ENCODE data around the gene TMEM240.
"Not testable (repeated sequence)": the region's sequence is repeated elsewhere in the genome, so short reads cannot be mapped to it uniquely, and the experiment has no call there.

TMEM240 gene

DNA sequence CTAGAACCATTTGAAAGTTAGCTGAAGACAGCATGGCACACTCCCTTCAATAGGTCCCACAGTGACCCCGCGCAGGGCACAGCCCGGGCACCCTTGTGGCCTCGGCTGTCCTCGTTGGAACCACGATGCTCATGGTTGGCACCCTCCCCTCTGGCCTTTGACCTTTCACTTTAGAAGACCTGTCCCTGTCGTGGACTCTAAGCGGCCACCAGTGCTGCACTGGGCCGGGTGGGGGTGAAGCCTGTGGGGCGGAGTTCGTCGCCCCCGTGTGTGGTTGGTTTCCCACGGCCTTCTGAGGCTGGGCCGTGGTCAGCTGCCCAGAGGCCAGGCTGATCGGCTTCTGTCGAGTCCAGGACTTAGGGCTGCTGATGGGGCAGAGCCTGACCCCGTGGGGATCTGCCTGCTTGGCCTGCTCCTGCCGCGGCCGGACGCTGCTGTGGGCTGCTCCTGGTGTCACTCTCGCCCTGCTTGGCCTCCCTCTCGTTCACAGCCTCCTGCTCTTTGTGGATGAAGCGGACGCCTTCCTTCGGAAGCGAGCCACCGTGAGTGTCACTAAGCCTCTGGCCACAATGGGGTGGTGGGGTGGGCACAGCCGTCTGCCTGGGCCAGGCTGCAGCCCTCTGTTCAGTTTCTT is 15.6 kb downstream of the TMEM240 start:
- DNase-seq (ENCODE audit: low read depth in 2 of 2) = not testable (repeated sequence)

DNA sequence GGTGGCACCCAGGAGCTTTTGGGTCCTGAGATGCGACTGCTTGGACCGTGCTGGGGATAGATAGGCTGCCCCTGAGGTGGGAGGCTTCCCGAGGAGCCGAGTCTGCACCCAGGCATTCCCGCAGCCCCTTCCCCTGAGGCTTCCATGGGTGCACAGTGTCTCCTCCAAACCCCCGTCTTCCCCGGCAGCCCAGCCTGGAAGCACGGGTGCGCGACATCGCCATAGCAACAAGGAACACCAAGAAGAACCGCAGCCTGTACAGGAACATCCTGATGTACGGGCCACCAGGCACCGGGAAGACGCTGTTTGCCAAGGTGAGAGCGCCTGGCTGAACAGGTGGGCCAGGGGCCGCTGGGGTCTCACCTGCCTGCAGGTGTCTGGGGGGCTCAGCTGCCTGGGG is 16.8 kb downstream of the TMEM240 start:
- not testable (repeated sequence) for DNase-seq (ENCODE audit: low read depth in 2 of 2)

DNA sequence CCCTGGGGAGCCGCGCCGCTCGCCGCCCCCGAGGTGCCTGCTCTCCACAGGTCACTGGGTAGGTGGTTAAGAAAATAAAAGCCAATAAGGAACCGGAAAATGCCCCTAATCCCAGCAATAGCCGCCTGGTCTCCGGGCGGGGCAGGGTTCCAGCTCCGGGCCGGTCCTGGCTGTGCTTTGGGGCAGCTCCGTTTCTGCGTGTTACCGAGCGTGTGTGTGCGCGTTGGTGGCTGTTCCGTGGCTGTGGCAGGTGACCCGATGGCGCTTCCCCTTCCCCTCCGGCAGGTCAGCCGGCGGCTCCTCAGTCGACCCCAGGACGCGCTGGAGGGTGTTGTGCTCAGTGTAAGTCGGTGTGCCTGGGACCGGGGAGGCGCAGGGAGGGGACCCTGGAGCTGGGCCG is 17.2 kb downstream of the TMEM240 start:
- DNase-seq (ENCODE audit: low read depth in 2 of 2) = not testable (repeated sequence)

DNA sequence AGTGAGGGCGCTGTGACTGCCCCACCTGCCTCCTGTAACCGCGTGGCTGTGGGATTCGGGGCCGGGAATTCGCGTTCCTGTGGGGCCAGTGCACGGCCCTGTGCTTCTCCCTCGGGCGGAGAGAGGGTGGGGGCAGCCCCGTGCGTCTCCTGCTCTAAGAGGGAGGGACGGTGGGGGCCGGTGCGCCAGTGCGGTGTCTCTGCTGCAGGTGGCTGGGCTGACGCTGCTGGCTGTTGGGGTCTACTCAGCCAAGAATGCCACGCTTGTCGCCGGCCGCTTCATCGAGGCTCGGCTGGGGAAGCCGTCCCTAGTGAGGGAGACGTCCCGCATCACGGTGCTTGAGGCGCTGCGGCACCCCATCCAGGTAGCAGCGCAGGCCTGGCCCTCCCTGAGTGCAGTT is 17.9 kb downstream of the TMEM240 start:
- not testable (repeated sequence) for DNase-seq (ENCODE audit: low read depth in 2 of 2)

DNA sequence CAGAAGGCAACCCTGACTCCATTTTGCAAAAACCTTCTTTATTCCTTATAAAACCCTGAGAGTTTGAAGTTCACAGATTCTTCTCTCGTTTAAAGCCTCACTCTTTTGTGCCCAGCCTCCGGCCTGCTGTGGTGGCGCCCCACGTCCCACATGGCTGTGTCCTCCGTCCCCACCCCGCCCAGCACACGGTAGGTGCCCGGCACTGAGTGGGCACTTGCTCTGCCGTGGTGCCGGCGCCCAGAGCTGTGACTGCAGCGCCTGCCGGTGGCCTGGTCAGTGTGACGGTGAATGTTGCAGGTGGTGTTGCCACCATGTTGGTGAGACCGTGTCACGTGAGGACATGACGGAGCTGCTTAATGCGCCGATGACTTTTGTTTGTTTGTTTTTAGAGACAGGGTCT is 19.1 kb downstream of the TMEM240 start:
- DNase-seq (ENCODE audit: low read depth in 2 of 2) = no peak

DNA sequence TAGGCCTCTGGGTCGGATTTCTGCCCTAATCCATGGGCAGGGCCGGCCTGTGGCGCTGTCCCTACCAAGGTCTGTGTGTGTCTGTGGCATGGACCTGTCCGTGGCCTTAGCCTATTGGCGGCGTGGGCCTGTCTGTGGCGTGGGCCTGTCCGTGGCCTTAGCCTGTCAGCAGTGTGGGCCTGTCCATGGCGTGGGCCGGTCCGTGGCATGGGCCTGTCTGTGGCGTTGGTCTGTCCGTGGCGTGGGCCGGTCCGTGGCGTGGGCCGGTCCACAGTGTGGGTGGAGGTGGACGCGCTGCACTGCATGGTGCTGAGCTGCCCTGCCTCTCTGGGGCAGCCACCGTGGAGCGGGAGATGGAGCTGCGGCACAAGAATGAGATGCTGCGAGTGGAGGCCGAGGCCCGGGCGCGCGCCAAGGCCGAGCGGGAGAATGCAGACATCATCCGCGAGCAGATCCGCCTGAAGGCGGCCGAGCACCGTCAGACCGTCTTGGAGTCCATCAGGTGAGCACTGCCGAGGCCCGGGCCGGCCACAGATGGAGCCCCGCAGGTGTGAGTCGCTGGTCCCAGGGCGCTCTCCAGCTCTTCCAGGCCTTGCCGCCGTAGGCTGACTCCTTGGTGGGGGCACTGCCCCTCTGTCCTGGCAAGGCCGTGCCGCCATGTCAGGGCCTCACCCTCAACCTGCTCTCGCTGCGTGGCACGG is 20.5 kb downstream of the TMEM240 start:
- not testable (repeated sequence) for DNase-seq (ENCODE audit: low read depth in 2 of 2)

DNA sequence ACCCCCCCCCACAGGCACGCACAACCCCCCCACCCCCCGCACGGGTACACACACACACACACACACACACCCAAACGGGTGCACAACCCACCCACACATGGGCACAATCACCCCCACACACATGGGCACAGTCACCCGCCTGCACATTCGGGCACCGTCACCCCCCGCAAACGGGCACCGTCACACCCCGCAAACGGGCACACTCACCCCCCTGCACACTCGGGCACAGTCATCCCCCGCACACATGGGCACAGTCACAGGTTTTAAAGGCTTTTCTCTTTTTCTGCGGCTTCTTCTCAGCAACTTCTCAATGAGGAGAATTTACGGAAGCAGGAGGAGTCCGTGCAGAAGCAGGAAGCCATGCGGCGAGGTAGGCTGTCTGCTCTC is 21.8 kb downstream of the TMEM240 start:
- not testable (repeated sequence) for DNase-seq (ENCODE audit: low read depth in 2 of 2)

DNA sequence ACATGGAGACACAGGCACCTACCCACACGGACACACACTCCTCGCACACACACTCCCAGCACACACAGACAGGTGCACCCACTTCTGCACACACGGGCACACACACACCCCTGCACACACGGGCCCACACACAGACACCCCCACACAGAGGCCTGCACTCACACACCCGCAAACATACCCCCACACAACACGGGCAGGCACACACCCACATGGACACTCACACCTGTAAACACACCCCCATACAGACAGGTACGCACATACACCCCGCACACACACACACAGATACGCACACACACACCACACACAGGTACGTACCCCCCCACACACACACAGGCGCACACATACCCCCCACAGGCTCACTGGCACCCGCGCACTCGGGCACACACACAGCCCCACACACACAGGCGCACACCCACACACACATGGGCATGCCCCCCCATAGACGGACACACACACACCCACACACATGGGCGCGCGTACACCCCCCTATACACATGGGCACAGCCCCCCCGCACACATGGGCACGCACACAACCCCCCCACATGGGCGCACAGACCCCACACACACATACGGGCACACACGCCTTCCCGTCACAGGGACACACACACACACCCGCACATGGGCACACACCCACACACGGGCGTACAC is 22.3 kb downstream of the TMEM240 start:
- no peak for DNase-seq (ENCODE audit: low read depth in 2 of 2)

DNA sequence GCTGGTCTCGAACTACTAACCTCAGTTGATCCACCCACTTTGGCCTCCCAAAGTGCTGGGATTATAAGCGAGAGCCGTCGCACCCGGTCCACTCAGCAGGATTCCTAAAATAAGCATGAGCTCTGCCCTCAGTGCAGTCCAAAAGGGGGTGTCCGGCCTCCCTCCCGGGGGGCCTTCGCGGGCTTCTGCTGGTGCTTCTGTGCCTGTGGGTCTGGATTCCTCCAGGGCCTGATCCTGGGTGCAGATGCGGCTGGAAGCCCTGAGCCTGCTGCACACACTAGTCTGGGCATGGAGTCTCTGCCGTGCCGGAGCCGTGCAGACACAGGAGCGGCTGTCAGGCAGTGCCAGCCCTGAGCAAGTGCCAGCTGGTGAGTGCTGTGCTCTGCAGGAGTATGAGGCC is 23.5 kb downstream of the TMEM240 start:
- not testable (repeated sequence) for DNase-seq (ENCODE audit: low read depth in 2 of 2)

DNA sequence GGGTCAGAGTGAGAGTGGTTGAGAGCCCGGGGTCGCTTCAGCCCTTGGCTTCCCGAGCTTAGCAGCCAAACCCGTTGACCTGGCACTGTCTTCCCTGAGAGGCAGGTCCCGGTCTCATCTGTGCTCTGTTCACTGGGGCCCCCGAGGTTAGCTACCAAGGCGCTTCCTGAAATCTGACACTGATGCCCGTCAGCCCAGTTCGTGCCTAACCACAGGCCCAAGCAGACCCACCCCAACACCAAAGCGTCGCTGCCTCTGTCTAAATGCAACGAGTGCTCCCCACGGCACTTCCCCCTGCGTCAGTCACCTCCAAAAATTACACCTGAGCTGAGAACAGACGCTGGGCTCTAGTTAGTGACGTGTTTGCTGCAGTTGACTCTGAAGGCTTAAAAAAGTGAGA is 26.0 kb downstream of the TMEM240 start:
- not testable (repeated sequence) for DNase-seq (ENCODE audit: low read depth in 2 of 2)

DNA sequence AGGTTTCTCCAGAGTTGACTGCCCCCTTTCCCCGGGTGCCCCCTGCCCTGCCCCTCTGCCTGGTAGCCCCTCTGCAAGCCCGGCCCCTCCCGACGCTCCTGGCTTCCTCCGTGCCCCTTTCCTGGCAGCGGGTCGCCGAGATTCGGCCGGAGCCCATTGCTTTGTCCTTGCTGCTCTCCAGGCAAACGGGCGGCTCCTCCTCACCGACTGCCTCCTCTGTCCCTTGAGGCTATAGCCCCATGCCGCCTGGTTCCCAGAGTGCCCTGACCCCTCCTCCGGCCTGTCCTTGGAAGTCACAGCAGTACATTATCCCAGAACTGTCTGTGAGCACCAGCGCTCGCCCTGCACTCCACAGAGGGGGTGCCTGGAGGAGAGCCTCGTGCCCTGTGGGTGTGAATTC is 26.7 kb downstream of the TMEM240 start:
- not testable (repeated sequence) for DNase-seq (ENCODE audit: low read depth in 2 of 2)

DNA sequence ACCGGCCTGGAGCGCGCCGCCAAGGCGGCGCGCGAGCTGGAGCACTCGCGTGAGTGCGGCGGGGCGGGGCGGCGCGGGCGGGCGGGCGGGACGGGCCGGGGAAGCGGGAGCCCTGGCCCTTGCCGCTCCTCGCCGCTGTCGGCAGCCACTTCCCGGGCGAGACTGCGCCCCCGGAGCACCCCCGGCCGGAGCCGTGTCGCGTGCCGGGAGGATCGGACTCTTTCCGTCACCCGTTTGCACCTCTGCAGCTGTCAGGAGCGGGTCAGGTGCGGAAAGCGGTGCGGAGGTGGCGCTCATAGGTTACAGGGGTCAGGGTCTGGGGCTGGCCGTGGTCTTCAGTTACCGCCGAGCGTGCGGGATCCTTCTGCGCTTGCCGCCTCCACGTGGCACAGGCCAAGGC is 28.0 kb downstream of the TMEM240 start:
- not testable (repeated sequence) for DNase-seq (ENCODE audit: low read depth in 2 of 2)

DNA sequence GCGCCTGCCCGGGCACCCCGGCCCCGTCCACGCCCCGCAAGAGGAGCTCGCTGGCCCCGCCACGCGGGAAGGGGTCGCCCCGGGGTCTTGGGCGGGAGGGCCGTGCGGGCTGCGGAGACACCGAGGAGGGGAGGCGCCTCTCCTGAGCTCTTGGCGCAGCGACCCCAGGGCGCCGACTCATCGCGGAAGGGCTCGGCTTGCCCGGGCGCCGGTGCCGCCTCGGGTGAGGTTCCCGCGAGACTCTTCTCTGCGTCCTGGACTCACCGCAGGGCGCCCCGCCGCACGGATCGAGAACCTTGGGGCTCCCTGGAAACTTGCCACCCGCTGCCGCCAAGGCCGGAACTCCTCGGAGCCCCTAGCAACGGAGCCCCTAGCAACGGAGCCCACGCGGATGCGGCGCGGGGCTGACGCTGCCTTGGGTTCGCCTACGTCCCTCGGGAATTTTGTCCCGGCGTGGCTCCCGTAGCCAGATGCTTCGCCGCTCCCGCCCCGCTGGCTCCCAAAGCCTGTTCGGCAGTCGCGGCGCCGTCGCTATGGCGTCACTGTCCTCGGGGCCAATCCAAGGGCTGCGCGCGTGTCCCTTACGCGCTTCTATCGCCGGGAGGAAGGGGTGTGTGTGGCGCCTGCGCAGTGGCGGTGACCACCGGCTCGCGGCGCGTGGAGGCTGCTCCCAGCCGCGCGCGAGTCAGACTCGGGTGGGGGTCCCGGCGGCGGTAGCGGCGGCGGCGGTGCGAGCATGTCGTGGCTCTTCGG is 28.7 kb downstream of the TMEM240 start, which contains the start of gene ATAD3A:
Gene ATAD3A, plus strand, starts transcription at position 630 of the 753 bp plus-strand sequence. Its CDS starts 107 bp downstream, at position 737.
- peak; percentile 86 to 90 for DNase-seq (ENCODE audit: low read depth in 2 of 2)

DNA sequence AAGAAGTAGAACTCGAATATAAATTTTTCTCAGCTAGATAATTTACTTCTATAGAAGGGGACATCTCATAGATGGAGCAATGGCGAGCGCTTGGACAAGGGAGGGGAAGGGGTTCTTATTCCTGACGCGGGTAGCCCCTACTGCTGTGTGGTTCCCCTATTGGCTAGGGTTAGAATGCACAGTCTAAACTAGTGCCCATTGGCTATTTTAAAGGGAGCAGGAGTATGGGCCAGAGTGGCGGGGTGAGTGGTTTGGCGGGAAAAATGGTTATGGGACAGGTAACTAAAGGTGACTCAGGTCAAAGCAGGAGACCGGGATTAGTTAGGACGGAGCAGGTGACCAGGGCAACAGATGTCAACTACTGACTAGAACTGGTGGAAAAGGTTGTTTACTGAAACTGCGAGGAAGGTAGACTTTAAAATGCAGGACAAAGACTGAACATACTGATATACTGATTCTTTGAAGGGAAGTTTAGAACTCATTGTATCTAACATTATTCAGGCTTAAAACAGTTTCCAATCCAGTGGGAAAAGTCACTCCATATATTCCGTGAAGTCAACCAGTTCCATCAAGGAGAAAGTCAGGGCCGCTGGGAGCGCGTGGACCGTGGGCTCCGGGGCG is 29.4 kb downstream of the TMEM240 start:
- no peak for DNase-seq (ENCODE audit: low read depth in 2 of 2)

DNA sequence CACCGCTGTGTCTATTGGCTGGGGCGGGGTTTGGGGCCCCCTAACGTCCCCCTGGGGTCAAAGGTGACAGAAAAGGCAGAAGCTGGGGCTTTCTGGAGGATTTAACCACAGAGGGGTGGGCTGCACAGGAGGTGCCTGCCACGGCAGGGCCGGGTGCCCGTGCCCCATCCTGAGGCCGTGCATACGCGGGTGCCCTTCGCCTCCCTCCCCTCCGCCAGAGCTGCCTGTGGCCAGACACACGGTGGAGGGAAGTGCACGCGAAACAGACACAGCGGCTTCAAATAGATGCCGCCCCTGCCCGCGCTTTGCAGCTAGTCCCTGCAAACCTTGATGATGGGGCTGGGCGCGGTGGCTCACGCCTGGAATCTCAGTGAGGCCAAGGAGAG is 31.0 kb downstream of the TMEM240 start:
- DNase-seq (ENCODE audit: low read depth in 2 of 2) = not testable (repeated sequence)

DNA sequence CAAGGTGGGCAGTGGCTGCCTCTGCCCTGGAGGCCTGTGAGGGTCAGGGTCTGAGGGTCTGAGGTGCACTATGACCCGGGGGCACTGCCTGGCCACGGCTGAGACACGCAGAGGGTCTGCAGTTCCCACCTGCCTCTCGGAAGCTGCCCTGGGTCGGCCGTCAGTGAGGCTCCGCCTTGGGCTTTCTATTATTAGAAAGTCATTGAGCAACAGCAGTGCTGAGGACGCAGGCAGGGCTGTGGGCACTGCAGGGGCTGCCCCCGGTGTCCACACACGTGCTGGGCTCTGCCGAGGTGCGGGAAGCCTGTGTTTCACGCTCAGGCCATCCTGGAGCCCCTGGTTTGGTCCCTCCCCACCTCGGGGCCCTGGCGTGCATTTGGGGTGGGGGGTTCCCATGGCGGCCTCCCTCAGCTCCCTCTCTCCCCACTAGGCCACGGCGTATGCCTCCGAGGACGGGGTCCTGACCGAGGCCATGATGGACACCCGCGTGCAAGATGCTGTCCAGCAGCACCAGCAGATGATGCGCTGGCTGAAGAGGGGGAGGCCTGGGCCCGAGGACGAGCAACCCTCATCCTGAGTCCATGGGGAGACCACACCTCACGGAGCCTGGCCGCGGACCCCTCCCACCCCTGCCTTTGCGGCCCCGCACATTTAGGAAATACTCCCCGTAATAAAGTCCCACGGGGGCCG is 31.5 kb downstream of the TMEM240 start:
- DNase-seq (ENCODE audit: low read depth in 2 of 2) = not testable (repeated sequence)

DNA sequence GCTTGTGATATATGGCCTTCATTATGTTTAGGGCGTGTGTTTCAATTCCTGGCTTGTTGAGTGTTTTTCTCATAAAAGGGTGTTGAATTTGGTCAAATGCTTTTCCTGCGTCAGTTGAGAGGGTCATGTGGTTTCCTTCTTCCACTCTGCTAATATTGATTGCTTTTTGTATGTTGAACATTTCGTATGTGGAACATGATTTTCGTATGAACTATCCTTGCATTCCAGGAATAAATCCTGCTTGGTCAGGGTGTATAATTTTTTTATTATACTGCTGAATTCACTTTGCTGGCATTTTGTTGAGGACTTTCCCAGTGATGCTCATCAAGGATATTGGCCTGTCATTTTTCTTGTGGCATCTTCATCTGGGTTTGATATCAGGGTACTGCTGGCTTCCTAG is 33.1 kb downstream of the TMEM240 start:
- no peak for DNase-seq (ENCODE audit: low read depth in 2 of 2)

DNA sequence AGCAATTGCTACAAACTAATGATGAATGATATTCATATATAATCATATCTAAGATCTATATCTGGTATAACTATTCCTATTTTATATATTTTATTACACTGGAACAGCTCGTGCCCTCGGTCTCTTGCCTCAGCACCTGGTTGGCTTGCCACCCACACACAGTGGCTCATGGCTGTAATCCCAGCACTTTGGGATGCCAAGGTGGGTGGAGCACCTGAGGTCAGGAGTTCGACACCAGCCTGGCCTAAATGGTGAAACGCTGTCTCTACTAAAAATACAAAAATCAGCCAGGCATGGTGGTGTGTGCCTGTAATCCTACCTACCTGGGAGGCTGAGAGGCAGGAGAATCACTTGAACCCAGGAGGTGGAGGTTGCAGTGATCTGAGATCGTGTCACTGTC is 34.6 kb downstream of the TMEM240 start:
- DNase-seq (ENCODE audit: low read depth in 2 of 2) = not testable (repeated sequence)

DNA sequence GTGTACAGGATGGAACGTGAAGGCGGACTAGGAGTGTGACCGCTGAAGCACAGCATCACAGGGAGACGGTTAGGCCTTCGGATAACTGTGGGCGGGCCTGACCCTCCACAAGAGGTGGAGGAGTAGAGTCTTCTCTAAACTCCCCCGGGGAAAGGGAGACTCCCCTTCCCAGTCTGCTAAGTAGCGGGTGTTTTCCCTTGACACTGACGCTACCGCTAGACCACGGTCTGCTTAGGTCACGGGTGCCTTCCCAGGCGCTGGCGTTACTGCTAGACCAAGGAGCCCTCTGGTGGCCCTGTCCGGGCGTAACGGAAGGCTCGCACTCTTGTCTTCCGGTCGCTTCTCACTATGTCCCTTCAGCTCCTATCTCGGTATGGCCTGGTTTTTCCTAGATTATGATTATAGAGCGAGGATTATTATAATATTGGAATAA is 35.0 kb downstream of the TMEM240 start:
- not testable (repeated sequence) for DNase-seq (ENCODE audit: low read depth in 2 of 2)

DNA sequence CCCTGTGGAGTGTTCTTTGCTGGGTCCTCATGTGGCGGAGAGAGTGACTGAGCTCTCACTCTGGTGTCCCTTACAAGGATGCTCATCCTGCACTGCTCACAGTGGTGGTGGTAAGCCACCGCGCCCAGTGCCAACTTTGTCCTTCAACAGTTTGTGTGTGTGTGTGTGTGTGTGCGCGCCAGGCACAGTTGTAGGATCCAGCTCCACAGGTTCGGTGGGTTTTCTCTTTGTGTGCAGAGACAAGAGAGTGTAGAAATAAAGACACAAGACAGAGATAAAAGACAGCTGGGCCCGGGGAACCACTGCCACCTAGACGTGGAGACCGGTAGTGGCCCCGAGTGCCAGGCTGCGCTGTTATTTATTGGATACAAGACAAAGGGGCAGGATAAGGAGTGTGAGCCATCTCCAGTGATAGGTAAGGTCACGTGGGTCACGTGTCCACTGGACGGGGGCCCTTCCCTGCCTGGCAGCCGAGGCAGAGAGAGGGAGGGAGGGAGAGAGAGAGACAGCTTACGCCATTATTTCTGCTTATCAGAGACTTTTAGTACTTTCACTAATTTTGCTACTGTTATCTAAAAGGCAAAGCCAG is 35.6 kb downstream of the TMEM240 start:
- DNase-seq (ENCODE audit: low read depth in 2 of 2) = peak; percentile 29 to 39
